SJCRH30 (cell line): ENCODE data around the gene VPS29. TPM values are rescaled to one million over a fixed set of nuclear protein-coding genes. Genes with fewer than 3 reads are reported as not detected.
"Not testable (repeated sequence)": the region's sequence is repeated elsewhere in the genome, so short reads cannot be mapped to it uniquely, and the experiment has no call there.

Experiments
- DNase-seq, 2 experiments: peaks; one replicate each; pipeline ENCODE4 v3.0.0-alpha.2; 2015 to 2020
- H3K27ac ChIP-seq: fragments of 250-450 bp; sonication (Bioruptor Pico); 2 replicates; pipeline ENCODE4 v1.5.1; 2020; ENCODE audit warnings: mild to moderate bottlenecking, moderate library complexity
- H3K27me3 ChIP-seq: fragments of 250-450 bp; sonication (Bioruptor Pico); 2 replicates; pipeline ENCODE4 v1.5.1; 2020; ENCODE audit warnings: mild to moderate bottlenecking, moderate library complexity
- H3K36me3 ChIP-seq: fragments of 250-450 bp; sonication (Bioruptor Pico); 2 replicates; pipeline ENCODE4 v1.5.1; 2020; ENCODE audit warnings: mild to moderate bottlenecking, moderate library complexity
- H3K4me1 ChIP-seq: fragments of 250-450 bp; sonication (Bioruptor Pico); 2 replicates; pipeline ENCODE4 v1.5.1; 2020; ENCODE audit warnings: mild to moderate bottlenecking, moderate library complexity
- H3K4me3 ChIP-seq: fragments of 250-450 bp; sonication (Bioruptor Pico); 2 replicates; pipeline ENCODE4 v1.5.1; 2020; ENCODE audit warnings: mild to moderate bottlenecking, moderate library complexity
- H3K9me3 ChIP-seq: fragments of 250-450 bp; sonication (Bioruptor Pico); replicated peaks from 2 replicates; pipeline ENCODE4 v1.5.1; 2020; ENCODE audit warnings: mild to moderate bottlenecking, moderate library complexity
- total RNA-seq: library from RNA; depleted of rRNA; stranded (reverse); fragments of >200 nt; shearing (Covaris generic); gene quantifications from 2 replicates; pipeline ENCODE4 v1.2.3, GENCODE V29; 2014

Gene VPS29
- total RNA-seq, 1 experiment from 2014 or later: 91.5 TPM

GRCh38 chr12:110536834-110537604 is 35.1 kb upstream of the VPS29 start:
- H3K27ac ChIP-seq: peak overlapping the region; percentile 84
- H3K4me3 ChIP-seq: no peak overlapping the region
- peaks cover 7% of the 10 kb centered on the region; the same call in 1 of the 2 replicates for H3K36me3 ChIP-seq
- peak; percentile 63 to 83 for DNase-seq
- no peaks in the 10 kb centered on the region for H3K9me3 ChIP-seq
- H3K4me1 ChIP-seq: peaks cover 20% of the 10 kb centered on the region
- H3K27me3 ChIP-seq: no peaks in the 10 kb centered on the region

GRCh38 chr12:110534811-110535210 is 32.9 kb upstream of the VPS29 start:
- peaks cover 20% of the 10 kb centered on the region for H3K4me1 ChIP-seq
- peaks cover 11% of the 10 kb centered on the region for H3K36me3 ChIP-seq
- no peak overlapping the region for H3K27ac ChIP-seq
- H3K27me3 ChIP-seq: no peaks in the 10 kb centered on the region
- no peak for DNase-seq
- no peaks in the 10 kb centered on the region for H3K9me3 ChIP-seq
- no peak overlapping the region for H3K4me3 ChIP-seq

- DNase-seq: no peak
- H3K27ac ChIP-seq: no peak overlapping the region
These were observed 31.7 kb upstream of the VPS29 start for GRCh38 chr12:110533607-110534006.

GRCh38 chr12:110532644-110533043 is 30.7 kb upstream of the VPS29 start:
- Histone ChIP-seq H3K27me3 (no peaks in the 10 kb centered on the region), H3K27ac (no peak overlapping the region), H3K4me1 (peaks cover 9% of the 10 kb centered on the region), H3K36me3 (peaks cover 9% of the 10 kb centered on the region), H3K4me3 (no peak overlapping the region), H3K9me3 (no peaks in the 10 kb centered on the region)
- no peak for DNase-seq

More at GRCh38 chr12:110533607-110534006, 31.7 kb upstream of the VPS29 start:
- Histone ChIP-seq H3K36me3 (peaks cover 10% of the 10 kb centered on the region), H3K4me1 (peaks cover 19% of the 10 kb centered on the region), H3K9me3 (no peaks in the 10 kb centered on the region), H3K27me3 (no peaks in the 10 kb centered on the region), H3K4me3 (no peak overlapping the region)

- H3K9me3 ChIP-seq: no peaks in the 10 kb centered on the region
- no peak for DNase-seq
- H3K4me1 ChIP-seq: peaks cover 5% of the 10 kb centered on the region
- no peak overlapping the region for H3K27ac ChIP-seq
- no peak overlapping the region for H3K4me3 ChIP-seq
- no peaks in the 10 kb centered on the region for H3K27me3 ChIP-seq
- H3K36me3 ChIP-seq: peaks cover 9% of the 10 kb centered on the region
These were observed 29.9 kb upstream of the VPS29 start for GRCh38 chr12:110531741-110532333.

DNA sequence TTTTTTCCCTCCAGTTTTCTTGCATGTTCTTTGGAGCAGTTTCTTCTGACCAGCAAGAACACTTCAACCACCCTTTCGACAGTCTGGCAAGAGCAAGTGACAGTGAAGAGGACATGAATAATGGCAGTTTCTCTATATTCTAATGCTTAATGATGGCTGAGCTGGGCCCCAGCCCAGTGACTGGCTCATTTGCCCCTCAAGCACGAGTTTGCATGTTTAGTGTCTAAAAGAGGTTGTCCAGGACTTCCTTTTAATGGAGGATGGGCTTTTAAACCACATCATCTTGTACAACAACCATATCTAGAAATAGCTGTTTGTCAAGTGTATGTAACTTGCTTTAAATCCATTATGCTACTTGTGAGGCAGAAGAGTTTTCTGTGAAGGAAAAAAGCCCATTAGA is 28.6 kb upstream of the VPS29 start:
- DNase-seq: no peak
- H3K27me3 ChIP-seq: no peaks in the 10 kb centered on the region
- H3K9me3 ChIP-seq: no peaks in the 10 kb centered on the region
- peaks cover 8% of the 10 kb centered on the region for H3K36me3 ChIP-seq
- H3K4me1 ChIP-seq: no peaks in the 10 kb centered on the region
- no peak overlapping the region for H3K27ac ChIP-seq
- no peak overlapping the region for H3K4me3 ChIP-seq

- Histone ChIP-seq H3K27me3 (no peaks in the 10 kb centered on the region), H3K4me3 (no peak overlapping the region), H3K9me3 (no peaks in the 10 kb centered on the region), H3K4me1 (no peaks in the 10 kb centered on the region), H3K27ac (no peak overlapping the region), H3K36me3 (peaks cover 3% of the 10 kb centered on the region; the same call in 1 of the 2 replicates)
- no peak for DNase-seq
These were observed 26.4 kb upstream of the VPS29 start for GRCh38 chr12:110528277-110528839.

GRCh38 chr12:110520876-110521712 is 19.2 kb upstream of the VPS29 start:
- H3K4me3 ChIP-seq, DNase-seq: not testable (repeated sequence)

DNA sequence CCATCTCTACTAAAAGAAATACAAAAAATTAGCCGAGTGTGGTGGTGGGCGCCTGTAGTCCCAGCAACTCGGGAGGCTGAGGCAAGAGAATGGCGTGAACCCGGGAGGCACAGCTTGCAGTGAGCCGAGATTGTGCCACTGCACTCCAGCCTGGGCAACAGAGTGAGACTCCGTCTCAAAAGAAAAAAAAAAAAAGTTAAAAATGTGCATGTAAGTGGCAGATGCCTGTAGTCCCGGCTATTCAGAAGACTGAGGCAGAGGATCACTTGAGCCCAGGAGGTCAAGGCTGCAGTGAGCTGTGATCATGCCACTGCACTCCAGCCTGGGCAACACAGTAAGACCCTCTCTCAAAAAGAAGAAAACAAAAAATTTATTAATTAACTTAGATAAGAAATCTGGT is 16.1 kb upstream of the VPS29 start:
- H3K4me1 ChIP-seq, DNase-seq, H3K36me3 ChIP-seq, H3K27me3 ChIP-seq, H3K27ac ChIP-seq, H3K9me3 ChIP-seq, H3K4me3 ChIP-seq: not testable (repeated sequence)

More at GRCh38 chr12:110520876-110521712, 19.2 kb upstream of the VPS29 start:
- not testable (repeated sequence) for H3K9me3 ChIP-seq, H3K27ac ChIP-seq, H3K27me3 ChIP-seq, H3K4me1 ChIP-seq, H3K36me3 ChIP-seq

- DNase-seq: no peak
- Histone ChIP-seq H3K27ac (no peak overlapping the region), H3K36me3 (no peaks in the 10 kb centered on the region), H3K4me1 (no peaks in the 10 kb centered on the region), H3K4me3 (no peak overlapping the region), H3K27me3 (no peaks in the 10 kb centered on the region), H3K9me3 (no peaks in the 10 kb centered on the region)
These were observed 15.1 kb upstream of the VPS29 start for GRCh38 chr12:110516995-110517394.

GRCh38 chr12:110514363-110514762 is 12.5 kb upstream of the VPS29 start:
- DNase-seq: no peak
- Histone ChIP-seq H3K27me3 (no peaks in the 10 kb centered on the region), H3K27ac (no peak overlapping the region), H3K4me1 (no peaks in the 10 kb centered on the region), H3K4me3 (no peak overlapping the region), H3K9me3 (no peaks in the 10 kb centered on the region), H3K36me3 (no peaks in the 10 kb centered on the region)

- Histone ChIP-seq H3K27ac (no peak overlapping the region), H3K4me1 (no peaks in the 10 kb centered on the region), H3K27me3 (no peaks in the 10 kb centered on the region), H3K36me3 (no peaks in the 10 kb centered on the region), H3K9me3 (no peaks in the 10 kb centered on the region), H3K4me3 (no peak overlapping the region)
- DNase-seq: no peak
These were observed 11.9 kb upstream of the VPS29 start for GRCh38 chr12:110513842-110514241.

DNA sequence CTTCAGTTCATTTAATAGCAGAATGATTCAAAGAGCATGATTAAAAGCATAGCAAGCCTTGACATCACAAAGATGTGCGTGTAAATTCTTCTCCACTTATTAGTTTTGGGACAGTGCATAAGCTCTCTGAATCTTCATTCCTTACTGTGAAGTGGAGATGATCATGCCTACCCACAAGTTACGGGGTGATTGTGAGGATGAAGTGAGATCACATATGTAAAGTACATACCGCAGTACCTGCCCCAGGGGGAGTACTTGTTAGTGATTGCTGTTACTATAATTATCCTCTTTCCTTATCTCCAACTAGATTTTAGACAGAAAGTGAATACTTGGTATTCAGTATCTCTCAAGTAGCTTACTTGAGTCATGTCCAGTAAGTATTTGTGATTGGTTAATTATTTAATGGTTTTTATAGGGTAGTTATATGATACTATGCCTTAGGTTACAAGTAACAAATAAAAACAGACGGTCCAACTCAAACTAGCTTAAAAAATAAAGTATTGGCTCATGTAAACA is 6.2 kb upstream of the VPS29 start:
- Histone ChIP-seq H3K4me3 (no peak overlapping the region), H3K36me3 (no peaks in the 10 kb centered on the region), H3K27me3 (no peaks in the 10 kb centered on the region), H3K4me1 (no peaks in the 10 kb centered on the region), H3K27ac (no peak overlapping the region), H3K9me3 (no peaks in the 10 kb centered on the region)
- DNase-seq: no peak

DNA sequence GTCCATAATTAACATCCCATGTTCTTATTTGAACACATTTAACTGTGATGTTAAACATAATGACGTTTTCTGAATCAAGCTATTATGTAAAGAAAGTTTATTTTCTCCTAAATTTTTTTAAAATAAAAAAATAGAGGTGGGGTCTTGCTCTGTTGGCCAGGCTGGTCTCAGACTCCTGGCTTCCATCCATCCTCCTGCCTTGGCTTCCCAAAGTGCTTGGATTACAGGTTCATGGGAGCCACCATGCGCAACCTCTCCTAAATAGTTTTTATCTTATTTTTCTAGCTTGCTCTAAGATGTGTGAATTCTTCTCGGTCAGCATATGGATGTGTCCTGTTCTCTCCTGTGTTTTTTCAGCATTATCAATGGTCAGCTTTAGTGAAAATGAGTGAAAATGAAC is 3.4 kb upstream of the VPS29 start:
- Histone ChIP-seq H3K4me1 (peaks cover 2% of the 10 kb centered on the region; the same call in 1 of the 2 replicates), H3K36me3 (no peaks in the 10 kb centered on the region), H3K9me3 (no peaks in the 10 kb centered on the region), H3K27me3 (no peaks in the 10 kb centered on the region), H3K27ac (no peak overlapping the region), H3K4me3 (no peak overlapping the region)
- DNase-seq: no peak
